Activated CD4-positive, alpha-beta T cell treated with anti-CD3 and anti-CD28 coated beads, Interleukin-2, amount 50 U/mL, for 24 hours (primary cell): ENCODE data around the gene TMEM185A.
"Not testable (repeated sequence)": the region's sequence is repeated elsewhere in the genome, so short reads cannot be mapped to it uniquely, and the experiment has no call there.

Experiments
- DNase-seq, 2 donors: peaks; one replicate each; pipeline ENCODE4 v3.0.0-alpha.2; 2020; ENCODE audit warnings: low read depth in 1 of 2, low spot score in 1 of 2

Gene TMEM185A

GRCh38 chrX:149551939-149552248 lies 79.7 kb downstream of the TMEM185A start:
- not testable (repeated sequence) for DNase-seq

- DNase-seq: not testable (repeated sequence)
These were observed 80.2 kb downstream of the TMEM185A start for GRCh38 chrX:149551245-149551938.

DNA sequence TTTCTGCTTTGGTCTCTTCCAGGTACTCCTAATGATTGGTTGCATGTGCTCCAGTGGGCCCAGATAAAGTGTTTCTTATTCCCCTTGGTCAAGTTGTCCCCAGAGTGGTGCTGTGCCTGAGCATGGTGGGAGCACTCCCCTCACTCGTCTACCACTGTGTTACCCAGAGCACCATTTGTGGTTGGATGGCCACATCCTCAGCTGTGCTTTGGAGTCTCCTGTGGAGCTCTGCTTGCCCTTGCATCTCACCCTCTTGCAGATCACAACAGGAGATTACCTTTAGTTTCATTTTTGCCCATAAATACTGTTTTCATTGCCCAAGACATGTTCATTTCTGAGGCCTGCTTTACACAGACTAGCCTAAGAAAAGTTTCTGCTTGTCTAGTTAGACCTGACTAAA lies 81.1 kb downstream of the TMEM185A start:
- not testable (repeated sequence) for DNase-seq

DNA sequence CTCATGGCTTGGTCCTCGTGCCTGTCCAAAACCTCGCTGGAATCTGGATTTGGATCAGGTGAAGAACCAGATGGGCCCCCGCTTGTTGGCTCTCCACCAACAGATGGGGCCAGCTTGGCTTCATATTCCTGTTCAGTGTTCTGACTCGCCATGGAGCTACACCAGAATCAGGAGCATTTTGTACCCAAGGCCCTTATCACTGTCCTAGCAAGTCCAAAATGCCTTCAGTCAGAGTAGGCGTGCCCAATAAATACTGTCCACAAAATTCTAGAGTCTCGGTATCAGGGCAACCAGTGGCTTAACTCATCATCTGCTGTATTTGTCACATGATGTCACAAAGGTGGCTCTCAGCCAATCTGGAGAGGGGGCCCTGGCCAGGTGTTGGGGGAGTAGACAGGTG lies 81.9 kb downstream of the TMEM185A start, which contains the start of gene HSFX3:
TSS of gene HSFX3 (minus strand) at position 224 of the 400 bp plus-strand sequence. CDS start at position 152, 72 bp downstream.
- not testable (repeated sequence) for DNase-seq

GRCh38 chrX:149547782-149548181 lies 83.8 kb downstream of the TMEM185A start:
- not testable (repeated sequence) for DNase-seq

- DNase-seq: not testable (repeated sequence)
These were observed 84.6 kb downstream of the TMEM185A start for GRCh38 chrX:149546962-149547361.
